Measurements from ENCODE around the gene RPTN. TPM values are rescaled to one million over a fixed set of nuclear protein-coding genes. Genes with fewer than 3 reads are reported as not detected.

RPTN gene
- polyA plus RNA-seq, 2 donors: 0.20 to 1.3 TPM

DNA sequence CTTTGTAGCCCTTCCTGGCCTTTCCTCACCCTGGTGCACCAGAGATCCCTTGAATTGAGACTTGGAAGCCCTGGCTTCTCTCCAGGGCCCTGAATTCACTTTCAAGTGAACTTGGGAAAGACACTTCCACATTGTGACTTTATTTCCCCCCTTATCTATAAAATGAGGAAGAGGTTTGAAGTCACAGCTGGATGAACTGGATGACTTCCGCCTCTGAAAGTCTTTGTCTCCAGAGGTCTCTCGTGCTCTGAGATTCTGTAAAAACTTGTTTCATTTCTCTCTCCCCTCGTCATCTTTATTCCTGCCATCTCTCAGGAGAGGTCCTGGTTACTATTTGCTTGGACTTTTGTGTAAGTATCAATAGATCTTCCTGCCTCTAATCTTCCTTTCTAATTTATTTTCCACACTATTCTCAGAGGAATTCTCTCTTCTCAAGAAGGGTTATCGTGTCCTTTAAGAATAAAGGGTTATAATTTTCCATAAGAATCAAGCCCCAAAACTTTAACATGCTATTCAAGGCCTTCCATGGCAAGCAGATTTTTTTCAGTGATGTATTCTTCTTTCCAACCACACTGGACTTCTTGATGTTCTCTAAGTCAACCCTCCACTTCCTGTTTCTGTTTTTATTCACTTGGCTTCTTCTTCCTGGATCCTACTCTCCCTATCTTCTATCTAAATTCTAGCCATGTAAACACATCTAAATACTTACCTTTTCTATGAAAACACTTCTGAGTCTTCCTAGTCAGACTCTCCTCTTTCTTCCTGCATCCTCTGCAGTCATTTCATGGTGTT is 6.5 kb upstream of the RPTN start:
- Histone ChIP-seq H3K27me3 (ENCODE audit: control insufficient read depth in 1 of 2, insufficient read depth in 2 of 2, low read length in 2 of 2) (no peaks in the 10 kb centered on the region), H3K36me3 (ENCODE audit: control insufficient read depth in 2 of 2, insufficient read depth in 2 of 2, low read length in 1 of 2) (no peaks in the 10 kb centered on the region), H3K4me3 (ENCODE audit: low read depth in 1 of 2, low read length in 2 of 2) (no peak overlapping the region), H3K9me3 (ENCODE audit: control insufficient read depth in 2 of 2, insufficient read depth in 1 of 2, low read depth in 1 of 2, low read length in 1 of 2) (no peaks in the 10 kb centered on the region), H3K27ac (ENCODE audit: low read depth in 2 of 2, low read length in 1 of 2) (peak overlapping the region; percentile 60 to 87), H3K4me1 (ENCODE audit: control insufficient read depth in 2 of 2, insufficient read depth in 2 of 2, low read length in 1 of 2) (peaks cover 2 to 10% of the 10 kb centered on the region in 2 donors)
- 80 to 82% methylated on average over 4 of the region's 4 CpGs for WGBS, 2 donors

DNA sequence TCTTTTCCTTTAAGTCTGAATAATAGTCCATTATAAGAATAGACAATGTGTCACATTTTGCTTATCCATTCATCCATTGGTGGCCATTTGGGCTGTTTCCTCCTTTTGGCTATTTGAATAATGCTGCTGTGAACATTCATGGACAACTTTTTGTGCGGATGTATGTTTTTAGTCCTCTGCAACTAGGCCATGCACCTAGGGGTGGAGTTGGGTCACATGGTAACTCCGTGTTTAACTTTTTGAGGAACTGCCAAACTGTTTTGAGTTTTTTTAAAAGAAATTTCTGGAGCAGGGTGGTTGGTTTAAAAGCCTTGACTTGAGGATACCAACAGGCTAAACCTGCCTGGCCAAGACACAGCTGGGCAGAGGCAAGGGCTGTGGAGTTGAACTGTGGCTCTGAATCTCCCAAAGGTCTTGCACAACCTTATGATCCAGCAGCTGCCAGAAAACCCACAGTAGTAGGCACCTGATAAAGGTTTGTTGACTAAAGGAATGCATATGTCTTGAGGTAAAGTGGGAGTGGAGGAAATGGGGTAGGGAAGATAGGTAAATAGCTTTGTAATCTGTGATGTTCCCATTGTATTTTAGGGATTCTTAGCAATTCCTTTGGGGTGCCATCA is 5.6 kb upstream of the RPTN start:
- 45 to 52% methylated on average over 2 of the region's 2 CpGs for WGBS, 2 donors
- no peaks in the 10 kb centered on the region for H3K36me3 ChIP-seq (ENCODE audit: control insufficient read depth in 2 of 2, insufficient read depth in 2 of 2, low read length in 1 of 2)
- peaks cover 0 to 7% of the 10 kb centered on the region in 2 donors for H3K4me1 ChIP-seq (ENCODE audit: control insufficient read depth in 2 of 2, insufficient read depth in 2 of 2, low read length in 1 of 2)

DNA sequence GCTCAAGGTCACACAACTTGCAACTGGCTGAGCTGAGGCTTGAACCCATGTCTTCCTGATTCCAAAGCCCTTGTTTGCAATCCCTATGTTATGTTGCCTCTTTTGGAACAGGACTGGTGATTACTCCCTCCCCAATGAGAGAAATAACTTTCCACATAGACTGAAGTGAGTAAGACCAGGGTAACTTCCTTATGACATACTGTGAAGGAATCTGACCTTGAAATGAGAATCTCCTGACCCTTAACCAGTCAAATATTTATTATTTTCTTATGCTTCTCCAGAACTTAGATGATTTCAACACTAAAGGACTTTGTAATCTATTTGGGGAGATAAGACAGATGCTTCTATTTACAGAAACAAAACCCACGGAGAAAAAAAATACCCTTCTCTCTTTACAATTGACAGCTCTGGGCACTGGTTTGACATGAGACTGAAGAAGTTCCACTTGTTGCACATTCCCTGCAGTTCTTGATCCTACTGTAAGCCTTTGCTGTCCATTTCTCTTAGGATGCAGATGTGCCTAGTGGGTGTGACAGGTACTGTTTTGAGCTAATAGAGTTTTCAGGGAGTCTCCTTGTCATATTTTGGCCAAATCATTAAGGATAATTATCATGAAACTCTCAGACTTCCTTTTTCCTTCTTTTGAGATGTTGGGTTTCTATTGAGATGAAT is 3.9 kb upstream of the RPTN start:
- H3K4me1 ChIP-seq (ENCODE audit: control insufficient read depth in 2 of 2, insufficient read depth in 2 of 2, low read length in 1 of 2): no peaks in the 10 kb centered on the region
- H3K9me3 ChIP-seq (ENCODE audit: control insufficient read depth in 2 of 2, insufficient read depth in 1 of 2, low read depth in 1 of 2, low read length in 1 of 2): no peaks in the 10 kb centered on the region

More for the DNA sequence above, 5.6 kb upstream of the RPTN start:
- Histone ChIP-seq H3K27me3 (ENCODE audit: control insufficient read depth in 1 of 2, insufficient read depth in 2 of 2, low read length in 2 of 2) (no peaks in the 10 kb centered on the region), H3K9me3 (ENCODE audit: control insufficient read depth in 2 of 2, insufficient read depth in 1 of 2, low read depth in 1 of 2, low read length in 1 of 2) (no peaks in the 10 kb centered on the region), H3K27ac (ENCODE audit: low read depth in 2 of 2, low read length in 1 of 2) (peak overlapping the region; percentile 60 to 87), H3K4me3 (ENCODE audit: low read depth in 1 of 2, low read length in 2 of 2) (no peak overlapping the region)

DNA sequence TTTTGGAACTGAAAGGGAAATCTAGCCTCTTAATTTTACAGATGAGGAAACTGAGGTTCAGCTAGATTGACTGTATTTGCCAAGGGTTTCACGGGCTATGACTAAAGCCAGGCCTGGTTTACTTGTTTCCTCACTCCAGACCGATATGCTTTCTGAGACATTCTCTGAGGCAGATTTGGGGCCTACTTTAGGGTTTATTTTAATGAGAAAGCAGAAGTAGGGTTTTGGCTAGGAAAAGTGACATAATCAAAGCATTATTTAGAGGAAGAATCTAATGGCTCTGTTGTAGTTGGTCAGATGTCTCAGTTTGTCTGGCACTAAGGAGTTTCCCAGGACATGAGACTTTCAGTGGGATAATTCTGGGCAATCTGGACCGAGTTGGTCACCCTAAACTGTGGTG is 1.5 kb upstream of the RPTN start:
- Histone ChIP-seq H3K27ac (ENCODE audit: low read depth in 2 of 2, low read length in 1 of 2) (no peak overlapping the region), H3K4me1 (ENCODE audit: control insufficient read depth in 2 of 2, insufficient read depth in 2 of 2, low read length in 1 of 2) (no peaks in the 10 kb centered on the region), H3K9me3 (ENCODE audit: control insufficient read depth in 2 of 2, insufficient read depth in 1 of 2, low read depth in 1 of 2, low read length in 1 of 2) (no peaks in the 10 kb centered on the region), H3K4me3 (ENCODE audit: low read depth in 1 of 2, low read length in 2 of 2) (no peak overlapping the region), H3K36me3 (ENCODE audit: control insufficient read depth in 2 of 2, insufficient read depth in 2 of 2, low read length in 1 of 2) (no peaks in the 10 kb centered on the region), H3K27me3 (ENCODE audit: control insufficient read depth in 1 of 2, insufficient read depth in 2 of 2, low read length in 2 of 2) (no peaks in the 10 kb centered on the region)
- 69 to 70% methylated on average over 3 of the region's 3 CpGs for WGBS, 2 donors

More for the DNA sequence above, 3.9 kb upstream of the RPTN start:
- Histone ChIP-seq H3K36me3 (ENCODE audit: control insufficient read depth in 2 of 2, insufficient read depth in 2 of 2, low read length in 1 of 2) (no peaks in the 10 kb centered on the region), H3K27me3 (ENCODE audit: control insufficient read depth in 1 of 2, insufficient read depth in 2 of 2, low read length in 2 of 2) (no peaks in the 10 kb centered on the region), H3K4me3 (ENCODE audit: low read depth in 1 of 2, low read length in 2 of 2) (no peak overlapping the region), H3K27ac (ENCODE audit: low read depth in 2 of 2, low read length in 1 of 2) (peak overlapping the region; percentile 54 to 67)
- 49 to 56% methylated on average over 1 of the region's 1 CpG for WGBS, 2 donors

DNA sequence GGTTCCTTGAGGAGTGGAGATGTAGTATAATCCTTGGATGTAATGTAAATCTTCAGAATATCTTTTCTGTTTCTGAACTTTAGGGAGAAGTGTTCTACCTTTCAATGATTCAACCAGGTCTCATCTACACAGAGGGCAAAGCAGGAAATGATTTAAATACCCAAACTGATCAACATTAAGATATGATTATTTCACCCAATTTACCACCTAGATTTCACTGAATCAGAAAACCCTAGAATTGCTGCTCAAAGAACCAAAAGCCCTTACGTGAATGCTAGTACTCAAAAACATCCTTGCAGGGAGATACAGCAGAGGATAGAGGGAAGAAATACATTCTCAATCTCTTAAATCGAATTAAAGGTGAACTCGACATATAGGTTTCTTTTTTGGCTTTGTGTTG is 5.0 kb downstream of the RPTN start:
- 85 to 87% methylated on average over 3 of the region's 3 CpGs for WGBS, 2 donors
- Histone ChIP-seq H3K4me3 (ENCODE audit: low read depth in 1 of 2, low read length in 2 of 2) (no peak overlapping the region), H3K27ac (ENCODE audit: low read depth in 2 of 2, low read length in 1 of 2) (no peak overlapping the region), H3K4me1 (ENCODE audit: control insufficient read depth in 2 of 2, insufficient read depth in 2 of 2, low read length in 1 of 2) (no peaks in the 10 kb centered on the region), H3K27me3 (ENCODE audit: control insufficient read depth in 1 of 2, insufficient read depth in 2 of 2, low read length in 2 of 2) (no peaks in the 10 kb centered on the region), H3K9me3 (ENCODE audit: control insufficient read depth in 2 of 2, insufficient read depth in 1 of 2, low read depth in 1 of 2, low read length in 1 of 2) (no peaks in the 10 kb centered on the region), H3K36me3 (ENCODE audit: control insufficient read depth in 2 of 2, insufficient read depth in 2 of 2, low read length in 1 of 2) (no peaks in the 10 kb centered on the region)

DNA sequence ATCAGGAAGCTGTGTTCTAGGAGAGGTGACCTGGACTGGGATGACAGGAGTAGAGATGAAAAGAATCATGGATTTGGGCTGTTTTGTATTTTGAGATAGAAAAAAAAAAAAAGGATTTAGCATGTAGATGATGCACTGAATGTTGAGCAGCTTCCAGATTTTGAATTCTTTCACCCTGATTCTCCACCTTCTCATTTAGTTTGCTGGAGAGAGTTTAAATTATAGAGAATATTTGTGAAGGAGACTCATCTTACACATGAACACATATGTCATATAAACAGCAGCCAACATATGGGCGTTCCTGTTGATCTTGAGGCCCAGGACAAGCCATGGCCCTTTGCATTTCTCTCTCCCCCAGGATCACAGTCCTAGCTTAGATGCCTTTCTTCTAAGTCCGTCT is 7.4 kb downstream of the RPTN start:
- no peak overlapping the region for H3K27ac ChIP-seq (ENCODE audit: low read depth in 2 of 2, low read length in 1 of 2)
- peaks cover 7 to 8% of the 10 kb centered on the region in 2 donors for H3K9me3 ChIP-seq (ENCODE audit: control insufficient read depth in 2 of 2, insufficient read depth in 1 of 2, low read depth in 1 of 2, low read length in 1 of 2)
- no peaks in the 10 kb centered on the region for H3K36me3 ChIP-seq (ENCODE audit: control insufficient read depth in 2 of 2, insufficient read depth in 2 of 2, low read length in 1 of 2)
- H3K27me3 ChIP-seq (ENCODE audit: control insufficient read depth in 1 of 2, insufficient read depth in 2 of 2, low read length in 2 of 2): no peaks in the 10 kb centered on the region
- no peaks in the 10 kb centered on the region for H3K4me1 ChIP-seq (ENCODE audit: control insufficient read depth in 2 of 2, insufficient read depth in 2 of 2, low read length in 1 of 2)
- H3K4me3 ChIP-seq (ENCODE audit: low read depth in 1 of 2, low read length in 2 of 2): no peak overlapping the region
- 63 to 76% methylated on average over 2 of the region's 2 CpGs for WGBS, 2 donors

DNA sequence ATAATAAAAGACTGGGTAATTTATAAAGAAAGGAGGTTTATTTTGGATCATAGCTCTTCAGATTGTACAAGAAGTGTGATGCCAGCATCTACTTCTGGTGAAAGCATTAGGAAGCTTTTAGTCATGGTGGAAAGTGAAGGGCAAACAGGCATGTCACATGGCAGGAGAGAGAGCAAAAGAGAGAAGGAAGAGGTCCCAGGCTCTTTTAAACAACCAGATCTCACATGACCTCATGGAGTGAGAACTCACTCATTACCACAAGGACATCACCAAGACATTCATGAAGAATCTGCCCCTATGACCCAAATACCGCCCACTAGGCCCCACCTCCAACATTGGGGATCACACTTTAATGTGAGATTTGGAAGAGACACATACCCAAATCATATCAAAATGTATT is 10.0 kb downstream of the RPTN start:
- WGBS, 2 donors: 67 to 72% methylated on average over 1 of the region's 1 CpG
- no peaks in the 10 kb centered on the region for H3K27me3 ChIP-seq (ENCODE audit: control insufficient read depth in 1 of 2, insufficient read depth in 2 of 2, low read length in 2 of 2)
- no peaks in the 10 kb centered on the region for H3K36me3 ChIP-seq (ENCODE audit: control insufficient read depth in 2 of 2, insufficient read depth in 2 of 2, low read length in 1 of 2)
- peaks cover 7 to 8% of the 10 kb centered on the region in 2 donors for H3K9me3 ChIP-seq (ENCODE audit: control insufficient read depth in 2 of 2, insufficient read depth in 1 of 2, low read depth in 1 of 2, low read length in 1 of 2)
- H3K4me3 ChIP-seq (ENCODE audit: low read depth in 1 of 2, low read length in 2 of 2): no peak overlapping the region
- no peaks in the 10 kb centered on the region for H3K4me1 ChIP-seq (ENCODE audit: control insufficient read depth in 2 of 2, insufficient read depth in 2 of 2, low read length in 1 of 2)
- H3K27ac ChIP-seq (ENCODE audit: low read depth in 2 of 2, low read length in 1 of 2): no peak overlapping the region

DNA sequence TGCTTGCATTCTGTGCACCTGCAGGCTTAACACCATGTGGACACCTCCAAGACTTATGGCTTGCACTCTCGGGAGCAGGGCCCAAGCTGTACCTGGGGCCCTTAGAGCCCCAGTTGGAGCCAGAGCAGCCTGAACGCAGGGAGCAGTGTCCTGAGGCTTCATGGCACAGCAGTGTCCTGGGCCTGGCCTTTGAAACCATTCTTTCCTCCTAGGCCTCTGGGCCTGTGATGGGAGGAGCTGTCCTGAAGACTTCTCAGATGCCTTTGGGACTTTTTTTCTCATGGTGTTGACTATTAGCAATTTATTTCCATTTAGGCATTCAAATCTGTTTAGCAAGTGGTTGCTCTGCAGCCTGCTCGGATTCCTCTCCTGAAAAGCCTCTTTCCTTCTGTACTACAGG is 11.0 kb downstream of the RPTN start:
- no peak overlapping the region for H3K27ac ChIP-seq (ENCODE audit: low read depth in 2 of 2, low read length in 1 of 2)
- H3K9me3 ChIP-seq (ENCODE audit: control insufficient read depth in 2 of 2, insufficient read depth in 1 of 2, low read depth in 1 of 2, low read length in 1 of 2): peaks cover 7 to 8% of the 10 kb centered on the region in 2 donors
- no peaks in the 10 kb centered on the region for H3K27me3 ChIP-seq (ENCODE audit: control insufficient read depth in 1 of 2, insufficient read depth in 2 of 2, low read length in 2 of 2)
- no peak overlapping the region for H3K4me3 ChIP-seq (ENCODE audit: low read depth in 1 of 2, low read length in 2 of 2)
- 78% methylated on average over 3 of the region's 3 CpGs for WGBS, 2 donors
- no peaks in the 10 kb centered on the region for H3K36me3 ChIP-seq (ENCODE audit: control insufficient read depth in 2 of 2, insufficient read depth in 2 of 2, low read length in 1 of 2)
- no peaks in the 10 kb centered on the region for H3K4me1 ChIP-seq (ENCODE audit: control insufficient read depth in 2 of 2, insufficient read depth in 2 of 2, low read length in 1 of 2)

DNA sequence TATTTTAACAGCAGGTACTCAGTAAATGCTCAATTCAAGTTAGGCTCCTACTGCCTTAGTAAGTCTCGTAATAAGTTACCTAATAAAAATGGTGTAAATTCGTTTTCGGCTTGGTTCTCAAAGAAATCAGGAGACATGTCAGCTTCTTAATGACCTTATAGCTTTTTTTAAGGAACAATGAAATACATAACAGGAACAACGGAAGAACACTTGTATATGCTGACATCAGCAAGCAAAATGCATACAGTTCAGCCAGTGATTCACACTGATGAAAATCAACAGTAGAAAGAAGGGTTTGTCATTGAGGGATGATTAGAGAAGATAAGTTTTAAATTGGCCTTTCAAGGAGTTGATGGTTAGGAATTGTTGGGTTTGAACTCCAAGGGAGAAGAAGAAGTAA is 13.3 kb downstream of the RPTN start:
- Histone ChIP-seq H3K4me3 (ENCODE audit: low read depth in 1 of 2, low read length in 2 of 2) (no peak overlapping the region), H3K27ac (ENCODE audit: low read depth in 2 of 2, low read length in 1 of 2) (no peak overlapping the region), H3K4me1 (ENCODE audit: control insufficient read depth in 2 of 2, insufficient read depth in 2 of 2, low read length in 1 of 2) (no peaks in the 10 kb centered on the region), H3K36me3 (ENCODE audit: control insufficient read depth in 2 of 2, insufficient read depth in 2 of 2, low read length in 1 of 2) (no peaks in the 10 kb centered on the region), H3K27me3 (ENCODE audit: control insufficient read depth in 1 of 2, insufficient read depth in 2 of 2, low read length in 2 of 2) (no peaks in the 10 kb centered on the region), H3K9me3 (ENCODE audit: control insufficient read depth in 2 of 2, insufficient read depth in 1 of 2, low read depth in 1 of 2, low read length in 1 of 2) (peaks cover 7 to 8% of the 10 kb centered on the region in 2 donors)
- WGBS, 2 donors: 81 to 84% methylated on average over 4 of the region's 4 CpGs
